GM10248 (cell line): Measurements from ENCODE around the gene GABRB3.

ENCODE experiments used
- CTCF ChIA-PET: fragments of 300-600 bp; sonication (Branson Sonifier 250); formaldehyde crosslinking; extraction: SDS; loops from one replicate; lab custom pipeline; 2021; ENCODE audit warnings: antibody characterized with exemption; lab: Yijun Ruan, JAX
- POLR2A ChIA-PET: fragments of 350-650 bp; sonication (Branson Sonifier 250); formaldehyde crosslinking; extraction: SDS; loops from one replicate; lab custom pipeline; 2020; ENCODE audit warnings: antibody characterized with exemption; lab: Yijun Ruan, JAX
- DNase-seq: peaks from one replicate; pipeline ENCODE4 v3.0.0; 2012; ENCODE audit errors: extremely low spot score
- CTCF ChIP-seq: IDR thresholded peaks from 2 replicates; pipeline ENCODE4 v1.5.1; 2012; ENCODE audit warnings: mild to moderate bottlenecking, low read depth; ENCODE audit errors: extremely low read depth, missing control alignments, control extremely low read depth

Gene GABRB3

GRCh38 chr15:26562336-26562735 lies 210.5 kb downstream of the GABRB3 start:
- TF ChIP-seq CTCF = no peak
- no peak for DNase-seq
- ChIA-PET POLR2A (no interaction called here), CTCF (no interaction called here)

- TF ChIP-seq CTCF = no peak
- POLR2A ChIA-PET = no interaction called here
- DNase-seq = no peak
- CTCF ChIA-PET = no interaction called here
Measured at GRCh38 chr15:26561896-26562295, 211.0 kb downstream of the GABRB3 start.

- ChIA-PET CTCF (interaction anchor here (1.6 kb wide), 1 partner anchor 16 kb away, joined by 4 read pairs; no protein-coding TSS in a partner anchor), POLR2A (no interaction called here)
- no peak for DNase-seq
- TF ChIP-seq CTCF = no peak
Measured at GRCh38 chr15:26561130-26561529, 211.7 kb downstream of the GABRB3 start.

- ChIA-PET POLR2A (no interaction called here), CTCF (no interaction called here)
- TF ChIP-seq CTCF = no peak
- DNase-seq = no peak
Measured at GRCh38 chr15:26555898-26556297, 217.0 kb downstream of the GABRB3 start.

- ChIA-PET CTCF (no interaction called here), POLR2A (no interaction called here)
- no peak for DNase-seq
- no peak for TF ChIP-seq CTCF
Measured at GRCh38 chr15:26551473-26551872, 221.4 kb downstream of the GABRB3 start.

- no peak for DNase-seq
- ChIA-PET POLR2A (no interaction called here), CTCF (no interaction called here)
- no peak for TF ChIP-seq CTCF
Measured at GRCh38 chr15:26550880-26551279, 222.0 kb downstream of the GABRB3 start.

GRCh38 chr15:26537663-26538062 lies 235.2 kb downstream of the GABRB3 start:
- TF ChIP-seq CTCF = no peak
- CTCF ChIA-PET = no interaction called here
- DNase-seq = no peak
- POLR2A ChIA-PET = no interaction called here
